Stomach smooth muscle (tissue), 2 donors: ENCODE results near the gene MIPOL1.

Experiments
- H3K27ac ChIP-seq: one replicate; pipeline ENCODE4 v1.7.0; 2013; ENCODE audit warnings: mild to moderate bottlenecking, low read length, inconsistent platforms
- H3K27me3 ChIP-seq, 2 donors: one replicate each; pipeline ENCODE4 v1.7.0; 2013; ENCODE audit warnings: low read length in 2 of 2; ENCODE audit not compliant: insufficient read depth in 2 of 2, control insufficient read depth in 1 of 2
- H3K36me3 ChIP-seq, 2 donors: one replicate each; pipeline ENCODE4 v1.7.0; 2013; ENCODE audit warnings: low read length in 2 of 2; ENCODE audit not compliant: control insufficient read depth in 2 of 2, insufficient read depth in 2 of 2
- H3K4me1 ChIP-seq: one replicate; pipeline ENCODE4 v1.7.0; 2013; ENCODE audit warnings: low read length; ENCODE audit not compliant: control insufficient read depth, insufficient read depth
- H3K4me3 ChIP-seq, 2 donors: one replicate each; pipeline ENCODE4 v1.7.0; 2013; ENCODE audit warnings: low read length in 2 of 2
- H3K9ac ChIP-seq, 2 donors: one replicate each; pipeline ENCODE4 v1.7.0; 2013; ENCODE audit warnings: low read length in 2 of 2, mild to moderate bottlenecking in 1 of 2
- H3K9me3 ChIP-seq, 2 donors: one replicate each; pipeline ENCODE4 v1.7.0; 2013; ENCODE audit warnings: low read length in 2 of 2; ENCODE audit not compliant: control insufficient read depth in 2 of 2
- donor health status: healthy.
- donor health status: Pancreatic carcinoma.

Gene MIPOL1

GRCh38 chr14:37257501-37258070, 59.8 kb downstream of the MIPOL1 start:
- Histone ChIP-seq H3K36me3 (no peaks in the 10 kb centered on the region), H3K27ac (no peak overlapping the region), H3K4me1 (no peaks in the 10 kb centered on the region), H3K9ac (no peak overlapping the region), H3K27me3 (no peaks in the 10 kb centered on the region), H3K4me3 (no peak overlapping the region), H3K9me3 (no peaks in the 10 kb centered on the region)

- no peaks in the 10 kb centered on the region for H3K9me3 ChIP-seq
- no peak overlapping the region for H3K27ac ChIP-seq
- no peaks in the 10 kb centered on the region for H3K4me1 ChIP-seq
- H3K9ac ChIP-seq, result no peak overlapping the region
- H3K36me3 ChIP-seq, result peaks cover 0 to 3% of the 10 kb centered on the region in 2 donors
- H3K4me3 ChIP-seq, result no peak overlapping the region
- no peaks in the 10 kb centered on the region for H3K27me3 ChIP-seq
Measured at GRCh38 chr14:37262649-37263048, 64.9 kb downstream of the MIPOL1 start.

DNA sequence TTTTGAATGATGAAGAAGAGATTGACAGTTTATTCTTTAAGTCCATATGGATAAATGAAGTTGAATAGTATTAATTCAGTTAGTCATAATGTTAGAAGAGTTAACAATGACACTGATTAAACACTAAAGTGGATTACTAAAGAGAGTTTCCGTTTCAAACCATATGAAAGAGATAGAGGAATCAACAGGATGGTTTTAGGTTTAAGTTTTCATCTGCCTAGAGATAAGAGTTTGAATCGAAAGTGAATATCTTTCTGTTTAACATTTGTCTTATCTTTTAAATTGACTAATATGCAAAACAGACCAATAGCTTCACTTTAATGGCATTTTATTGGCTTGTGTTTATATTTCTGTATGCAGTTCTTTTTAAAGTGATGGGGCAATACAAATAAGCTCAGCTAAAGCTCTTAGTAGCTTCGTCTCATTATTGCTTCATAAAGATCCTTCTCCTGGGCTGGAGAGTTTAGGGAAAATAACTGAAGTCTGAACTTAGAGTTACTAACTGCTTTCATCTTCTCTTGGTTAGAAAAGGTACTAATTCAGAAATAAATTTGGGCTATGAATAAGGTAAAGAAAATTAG, 66.0 kb downstream of the MIPOL1 start:
- H3K27ac ChIP-seq, result no peak overlapping the region
- no peaks in the 10 kb centered on the region for H3K4me1 ChIP-seq
- no peaks in the 10 kb centered on the region for H3K9me3 ChIP-seq
- peaks cover 0 to 3% of the 10 kb centered on the region in 2 donors for H3K36me3 ChIP-seq
- H3K4me3 ChIP-seq, result no peak overlapping the region
- no peaks in the 10 kb centered on the region for H3K27me3 ChIP-seq
- H3K9ac ChIP-seq, result no peak overlapping the region

- Histone ChIP-seq H3K27ac (no peak overlapping the region), H3K4me3 (no peak overlapping the region), H3K9me3 (no peaks in the 10 kb centered on the region), H3K4me1 (no peaks in the 10 kb centered on the region), H3K36me3 (peaks cover 0 to 3% of the 10 kb centered on the region in 2 donors), H3K9ac (no peak overlapping the region), H3K27me3 (no peaks in the 10 kb centered on the region)
Measured at GRCh38 chr14:37268788-37269187, 71.1 kb downstream of the MIPOL1 start.

DNA sequence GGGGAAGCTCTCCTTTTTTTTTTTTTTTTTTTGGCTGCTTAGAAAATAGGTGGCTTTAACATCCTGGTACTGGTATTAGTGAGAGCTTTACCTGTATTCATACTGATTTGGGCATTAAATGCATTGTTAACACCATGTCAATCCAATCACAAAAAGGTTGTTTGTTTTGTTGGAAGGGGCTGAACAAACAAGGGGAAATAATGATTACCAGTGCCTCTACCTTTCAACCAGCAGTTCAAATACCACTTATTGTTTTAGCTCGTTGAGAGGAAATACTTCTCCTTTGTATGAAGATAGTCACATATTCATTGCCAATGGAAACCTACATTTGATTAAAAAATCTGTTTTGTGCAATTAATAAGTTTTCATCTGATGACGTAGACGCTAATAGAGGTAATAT, 72.9 kb downstream of the MIPOL1 start:
- H3K9me3 ChIP-seq, result no peaks in the 10 kb centered on the region

DNA sequence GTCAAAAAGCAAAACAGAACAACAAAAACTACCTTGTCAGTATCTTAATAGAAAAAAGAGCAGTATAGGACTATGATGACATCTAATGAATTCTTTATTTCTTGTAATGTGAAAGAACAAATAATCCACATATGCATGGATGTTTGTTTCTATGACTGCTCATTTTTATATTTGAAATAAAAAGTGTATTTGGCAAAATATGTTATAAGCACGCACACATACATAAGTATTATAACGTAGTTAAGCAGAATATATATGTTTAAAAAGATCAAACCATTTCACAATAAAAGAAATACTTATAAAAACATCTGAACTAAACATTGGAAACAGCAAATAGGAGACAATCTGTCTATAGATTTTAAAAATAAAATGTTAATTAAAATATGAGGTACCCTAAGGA, 74.8 kb downstream of the MIPOL1 start:
- Histone ChIP-seq H3K4me3 (no peak overlapping the region), H3K27ac (no peak overlapping the region), H3K27me3 (no peaks in the 10 kb centered on the region), H3K9me3 (no peaks in the 10 kb centered on the region), H3K4me1 (no peaks in the 10 kb centered on the region), H3K36me3 (no peaks in the 10 kb centered on the region), H3K9ac (no peak overlapping the region)

More for the DNA sequence above, 72.9 kb downstream of the MIPOL1 start:
- Histone ChIP-seq H3K9ac (no peak overlapping the region), H3K36me3 (peaks cover 0 to 3% of the 10 kb centered on the region in 2 donors), H3K4me1 (no peaks in the 10 kb centered on the region), H3K27me3 (no peaks in the 10 kb centered on the region), H3K27ac (no peak overlapping the region), H3K4me3 (no peak overlapping the region)

- H3K36me3 ChIP-seq, result peaks cover 0 to 3% of the 10 kb centered on the region in 2 donors
- H3K27ac ChIP-seq, result no peak overlapping the region
- no peak overlapping the region for H3K4me3 ChIP-seq
- no peaks in the 10 kb centered on the region for H3K9me3 ChIP-seq
- no peaks in the 10 kb centered on the region for H3K4me1 ChIP-seq
- no peak overlapping the region for H3K9ac ChIP-seq
- no peaks in the 10 kb centered on the region for H3K27me3 ChIP-seq
Measured at GRCh38 chr14:37274652-37275051, 76.9 kb downstream of the MIPOL1 start.

DNA sequence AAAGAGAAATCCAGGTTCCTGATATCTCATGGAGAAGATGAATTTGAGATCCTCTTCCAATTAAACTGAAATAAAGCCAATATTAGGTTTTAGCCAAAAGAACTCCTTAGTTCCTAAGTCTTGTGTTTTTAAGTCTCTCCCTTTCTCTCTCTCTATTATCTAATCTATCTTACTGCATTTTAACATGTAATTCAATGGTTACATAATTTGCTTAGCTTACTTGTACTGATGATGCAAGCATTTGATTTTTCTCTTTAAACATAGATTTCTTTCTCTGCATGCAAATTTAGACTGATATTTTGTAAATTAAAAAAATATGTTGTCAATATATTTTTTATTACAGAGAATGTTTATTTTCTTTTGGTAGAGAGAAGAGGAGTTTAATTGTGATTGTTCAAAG, 78.2 kb downstream of the MIPOL1 start:
- no peaks in the 10 kb centered on the region for H3K9me3 ChIP-seq
- no peaks in the 10 kb centered on the region for H3K27me3 ChIP-seq
- H3K36me3 ChIP-seq, result peaks cover 0 to 3% of the 10 kb centered on the region in 2 donors
- no peak overlapping the region for H3K27ac ChIP-seq
- H3K4me1 ChIP-seq, result no peaks in the 10 kb centered on the region
- no peak overlapping the region for H3K9ac ChIP-seq
- H3K4me3 ChIP-seq, result no peak overlapping the region

DNA sequence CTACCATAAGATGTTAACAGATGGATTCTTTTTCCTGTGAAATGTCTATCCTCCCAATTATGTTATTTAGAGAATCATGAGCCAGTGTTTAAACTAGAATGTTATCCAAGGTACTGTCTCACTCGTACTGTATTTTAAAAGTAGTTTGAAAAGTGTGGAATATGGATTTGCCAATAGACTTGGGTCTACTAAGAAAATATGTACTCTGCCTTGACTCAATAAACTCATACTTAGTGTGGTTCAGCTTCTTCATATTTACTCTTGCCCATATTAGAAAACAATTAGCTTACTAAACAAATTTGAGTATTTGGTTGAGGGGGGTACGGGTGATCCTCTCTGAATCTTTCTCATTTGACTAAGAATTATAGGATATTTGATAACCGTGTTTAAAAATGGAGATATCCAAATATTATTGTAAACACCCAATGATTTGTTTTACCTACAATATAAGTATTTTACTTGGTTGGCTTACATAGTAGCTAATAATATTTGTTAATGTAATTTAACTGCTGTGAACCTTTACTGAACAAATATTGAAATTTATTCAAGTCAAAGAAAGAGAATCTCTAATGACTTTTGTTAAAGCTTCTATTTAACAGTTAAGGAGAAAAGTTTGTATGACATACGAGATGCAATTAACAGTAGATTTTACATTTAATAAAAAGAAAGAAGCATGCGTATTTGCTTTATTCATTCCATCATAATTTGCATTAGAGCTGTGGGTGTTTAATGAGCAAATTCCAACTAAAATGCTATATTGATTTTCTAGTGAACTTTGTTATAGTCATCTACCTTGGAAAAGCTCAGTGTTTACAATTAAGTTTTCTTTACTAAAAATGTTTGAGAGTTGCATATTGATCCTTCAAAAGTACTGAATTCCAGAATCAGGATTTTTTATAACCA, 81.2 kb downstream of the MIPOL1 start:
- Histone ChIP-seq H3K4me3 (no peak overlapping the region), H3K9ac (no peak overlapping the region), H3K9me3 (no peaks in the 10 kb centered on the region), H3K27me3 (no peaks in the 10 kb centered on the region), H3K27ac (no peak overlapping the region), H3K4me1 (no peaks in the 10 kb centered on the region), H3K36me3 (peaks cover 0 to 3% of the 10 kb centered on the region in 2 donors)

DNA sequence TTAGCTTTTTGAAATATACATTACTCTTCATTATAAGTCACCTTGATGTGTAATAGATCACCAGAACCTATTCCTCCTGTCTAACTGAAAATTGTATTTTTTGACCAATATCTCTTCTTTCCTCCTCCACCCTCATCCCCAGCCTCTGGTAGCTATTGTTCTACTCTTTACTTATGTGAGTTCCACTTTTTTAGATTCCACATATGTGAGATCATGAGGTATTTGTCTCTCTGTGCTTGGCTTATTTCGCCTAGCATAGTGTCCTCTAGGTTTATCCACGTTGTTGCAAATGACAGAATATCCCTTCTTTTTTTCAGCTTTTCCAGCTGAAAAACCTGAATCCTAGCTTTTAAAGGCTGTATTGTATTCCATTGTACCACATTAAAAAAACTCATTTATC, 82.1 kb downstream of the MIPOL1 start:
- Histone ChIP-seq H3K27me3 (no peaks in the 10 kb centered on the region), H3K36me3 (peaks cover 0 to 3% of the 10 kb centered on the region in 2 donors), H3K9ac (no peak overlapping the region), H3K9me3 (no peaks in the 10 kb centered on the region), H3K4me3 (no peak overlapping the region), H3K27ac (no peak overlapping the region), H3K4me1 (no peaks in the 10 kb centered on the region)
